IPS-NIHi7 (cell line): Measurements from ENCODE around the gene DGCR2.
"Not testable (repeated sequence)": the region's sequence is repeated elsewhere in the genome, so short reads cannot be mapped to it uniquely, and the experiment has no call there.

ENCODE experiments used
- DNase-seq: peaks from one replicate; pipeline ENCODE4 v3.0.0; 2012; ENCODE audit warnings: mixed read lengths; ENCODE audit errors: extremely low spot score

Gene DGCR2

GRCh38 chr22:19084126-19084525 lies 38.1 kb downstream of the DGCR2 start:
- not testable (repeated sequence) for DNase-seq

- no peak for DNase-seq
Measured at GRCh38 chr22:19082793-19083192, 39.4 kb downstream of the DGCR2 start.

- DNase-seq: no peak
Measured at GRCh38 chr22:19082101-19082500, 40.1 kb downstream of the DGCR2 start.

- DNase-seq: no peak
Measured at GRCh38 chr22:19081351-19081750, 40.9 kb downstream of the DGCR2 start.

GRCh38 chr22:19080853-19081252 lies 41.4 kb downstream of the DGCR2 start:
- peak; percentile 4 for DNase-seq

DNA sequence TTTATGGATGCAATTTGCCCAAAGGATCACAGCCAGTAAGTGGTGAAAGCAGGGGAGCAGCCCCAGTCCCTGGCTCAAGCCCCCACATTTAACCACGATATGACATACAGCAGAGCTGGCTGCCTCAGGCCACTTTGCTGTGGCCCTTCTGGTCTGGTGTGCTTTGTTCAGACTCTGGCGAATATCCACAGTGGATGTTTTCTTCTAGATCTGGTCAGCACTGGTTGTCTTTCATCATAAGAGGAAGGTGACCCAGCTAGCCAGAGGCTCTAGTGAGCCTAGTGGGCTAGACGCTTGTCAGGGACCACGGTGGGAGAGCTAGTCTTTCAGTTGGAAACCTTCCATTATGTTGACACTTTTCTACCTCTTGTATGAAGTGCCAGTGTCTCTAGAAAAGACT lies 42.5 kb downstream of the DGCR2 start:
- no peak for DNase-seq

DNA sequence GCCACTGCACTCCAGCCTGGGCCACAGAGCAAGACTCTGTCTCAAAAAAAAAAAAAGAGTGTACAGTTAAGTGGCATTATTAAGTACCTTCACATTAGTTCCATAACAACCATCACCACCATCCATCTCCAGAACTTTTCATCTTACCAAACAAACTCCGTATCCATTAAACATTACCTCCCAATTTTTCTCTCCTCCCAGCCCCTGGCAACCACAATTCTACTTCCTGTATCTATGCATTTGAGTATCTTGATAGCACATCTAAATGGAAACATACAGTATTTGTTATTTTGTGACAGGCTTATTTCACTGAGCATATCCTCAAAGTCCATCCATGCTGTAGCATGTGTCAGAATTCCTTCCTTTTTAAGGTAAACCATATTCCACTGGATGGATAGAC lies 46.8 kb downstream of the DGCR2 start:
- no peak for DNase-seq

- DNase-seq: not testable (repeated sequence)
Measured at GRCh38 chr22:19072853-19073252, 49.4 kb downstream of the DGCR2 start.

- DNase-seq: no peak
Measured at GRCh38 chr22:19070397-19071169, 51.6 kb downstream of the DGCR2 start.

GRCh38 chr22:19069451-19069850 lies 52.8 kb downstream of the DGCR2 start:
- DNase-seq: no peak

DNA sequence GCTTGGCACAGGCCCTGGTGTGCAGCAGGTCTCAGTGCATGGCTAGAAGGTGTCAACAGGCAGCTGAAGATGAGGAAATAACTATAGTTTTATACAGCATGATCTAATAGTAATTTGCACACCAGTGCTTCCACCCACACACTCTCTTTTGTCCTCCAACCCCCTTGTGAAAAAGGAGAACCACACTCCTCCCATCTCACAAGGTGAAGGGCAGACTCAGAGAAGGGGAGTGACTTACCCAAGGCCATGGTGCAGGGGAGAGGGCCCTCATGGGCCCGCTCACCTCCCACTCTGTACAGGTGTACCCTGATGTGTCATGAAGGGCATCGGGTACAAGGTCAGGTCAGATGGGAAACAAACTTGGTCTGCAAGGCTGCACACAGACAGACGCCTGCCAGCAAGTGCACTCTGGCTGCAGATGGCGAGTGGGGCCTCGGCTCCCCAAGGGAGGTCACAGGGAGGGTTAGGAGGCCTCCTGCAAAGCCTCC lies 53.4 kb downstream of the DGCR2 start:
- peak; percentile 6 for DNase-seq

DNA sequence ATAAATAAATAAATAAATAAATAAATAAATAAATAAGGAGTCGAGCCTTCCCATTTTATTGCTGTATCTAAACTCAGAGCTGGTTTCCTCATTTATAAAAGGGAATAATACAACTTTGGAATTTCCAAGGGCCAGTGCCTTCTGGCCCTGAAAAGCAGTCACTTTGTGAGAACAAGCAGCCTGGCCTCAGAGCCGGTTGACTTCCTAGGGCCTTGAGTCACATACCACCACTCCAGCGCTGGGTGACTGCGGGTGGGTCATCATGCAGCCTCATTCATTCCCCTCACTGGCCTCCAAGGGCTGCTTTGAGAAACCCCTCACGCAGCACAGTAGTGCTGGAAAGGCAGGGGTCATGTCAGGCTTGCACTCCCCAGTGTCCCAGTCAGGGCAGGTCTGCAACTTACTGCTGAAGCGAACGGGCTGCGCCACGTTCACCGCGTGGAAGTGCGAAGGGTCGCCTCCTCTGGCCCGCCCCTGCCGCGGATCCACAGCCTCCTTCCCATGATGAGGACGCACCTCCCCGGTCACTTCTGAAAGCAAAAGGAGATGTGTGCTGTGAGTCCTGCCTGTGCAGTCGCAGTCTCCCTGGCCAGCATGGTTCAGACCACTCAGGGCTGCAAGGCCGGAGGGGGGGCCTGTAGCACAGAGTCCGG lies 54.4 kb downstream of the DGCR2 start:
- peak; percentile 6 for DNase-seq

DNA sequence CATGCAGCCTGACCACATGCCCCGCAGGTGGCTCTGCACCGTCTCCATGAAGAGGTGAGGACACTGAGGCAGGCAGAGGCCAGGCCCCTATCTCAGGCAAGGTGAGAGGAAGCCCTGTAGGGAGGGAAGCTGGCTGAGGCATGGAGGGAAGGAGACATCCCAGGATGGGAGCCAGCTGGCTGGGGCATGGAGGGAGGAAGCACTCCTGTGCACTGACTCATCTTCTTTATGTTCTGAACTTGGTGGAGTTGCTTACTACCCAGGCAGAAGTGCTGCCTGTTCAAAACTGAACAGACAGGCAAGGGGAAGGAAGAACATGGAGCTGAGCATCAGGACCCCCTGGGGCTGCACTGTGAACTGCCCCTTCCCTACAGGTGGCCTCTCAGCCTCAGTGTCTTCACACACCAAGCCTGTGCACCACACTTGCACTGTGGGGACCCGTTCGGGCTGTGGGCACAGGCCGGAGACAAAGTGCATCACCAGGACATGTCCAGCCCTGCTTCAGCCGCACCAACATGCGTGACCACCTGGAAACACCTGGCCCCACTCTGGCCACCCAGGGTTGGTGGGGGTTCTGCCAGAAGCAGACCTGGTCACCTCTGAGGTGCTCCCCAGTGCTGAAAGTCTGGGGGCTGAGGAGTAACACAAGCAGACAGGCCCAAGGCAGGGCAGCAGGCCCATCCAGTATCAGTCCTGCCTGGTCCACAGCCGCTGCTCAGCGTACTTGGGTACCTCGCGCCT lies 55.5 kb downstream of the DGCR2 start:
- DNase-seq: peak; percentile 7

DNA sequence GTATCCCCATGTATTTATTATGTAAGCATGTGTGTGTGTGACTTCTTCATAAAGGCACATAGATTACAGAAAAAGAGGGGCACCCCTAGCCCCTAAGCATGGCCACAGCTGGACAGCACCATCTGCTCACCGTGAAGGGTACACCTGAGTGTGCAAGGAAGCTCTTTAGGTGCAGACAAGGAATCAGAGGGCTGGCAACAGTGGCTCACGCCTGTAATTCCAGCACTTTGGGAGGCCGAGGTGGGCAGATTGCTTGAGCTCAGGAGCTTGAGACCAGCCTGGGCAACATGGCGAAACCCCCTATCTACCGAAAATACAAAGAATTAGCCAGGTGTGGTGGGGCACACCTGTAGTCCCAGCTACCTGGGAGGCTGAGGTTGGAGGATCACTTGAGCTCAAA lies 56.3 kb downstream of the DGCR2 start:
- no peak for DNase-seq

DNA sequence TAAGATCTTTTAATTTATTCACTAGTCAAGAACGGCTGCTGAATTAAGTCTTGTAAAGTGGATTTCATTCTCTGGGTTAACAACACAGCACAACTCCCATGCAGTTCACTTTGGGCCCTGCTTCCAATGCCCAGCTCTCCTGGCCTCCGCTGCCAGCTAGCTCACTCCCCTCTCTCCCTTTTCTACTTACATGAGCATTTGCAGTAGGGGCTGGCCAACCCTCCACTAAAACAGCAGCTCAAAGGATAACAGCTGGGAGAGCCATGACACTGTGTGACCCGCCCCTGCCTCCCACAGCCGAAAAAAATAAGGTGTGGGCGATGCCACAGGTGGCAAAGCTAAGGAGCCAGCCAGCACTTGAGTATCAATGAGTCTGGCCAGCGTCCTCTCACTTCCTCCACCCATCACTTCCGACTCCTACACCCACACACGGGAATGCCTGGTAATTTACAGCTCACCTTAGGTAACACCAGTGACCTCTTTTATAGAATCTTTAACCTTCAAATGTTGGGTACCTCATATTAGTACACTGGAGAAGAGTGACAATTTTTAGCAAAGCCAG lies 56.8 kb downstream of the DGCR2 start:
- peak; percentile 4 for DNase-seq

DNA sequence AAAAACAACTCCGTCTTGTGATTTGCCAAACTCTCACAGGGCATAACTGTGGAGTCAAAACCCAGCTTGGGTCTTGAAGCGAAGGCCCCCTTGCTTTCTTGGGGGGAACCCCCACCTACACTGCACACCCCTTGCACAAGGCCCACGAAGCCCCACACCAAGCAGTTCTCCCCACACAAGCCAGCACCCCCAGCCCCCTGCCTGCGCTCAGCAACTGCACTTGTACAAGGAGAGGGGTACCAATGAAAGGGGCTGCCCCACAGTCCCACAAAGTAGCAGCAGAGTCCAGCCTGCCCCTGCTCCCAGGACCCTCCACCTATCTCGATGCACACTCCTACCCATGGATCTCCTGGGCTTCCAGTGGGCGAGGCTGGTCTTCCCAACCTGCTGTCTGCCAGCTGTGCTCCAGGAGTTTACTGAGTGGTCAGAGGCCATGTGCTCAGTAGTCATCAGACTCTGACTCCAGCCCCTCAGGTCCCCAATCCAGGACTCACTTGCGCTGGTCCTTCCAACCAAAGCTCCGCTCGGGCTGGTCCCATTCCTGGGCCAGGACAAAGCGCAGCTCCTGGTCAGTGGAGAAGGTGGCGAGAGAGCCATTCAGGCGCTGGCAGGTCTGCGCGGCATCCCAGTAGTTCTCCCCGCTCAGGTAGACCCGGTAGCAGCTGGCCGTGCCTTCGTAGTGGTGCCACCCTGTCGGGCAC lies 57.7 kb downstream of the DGCR2 start:
- DNase-seq: no peak

DNA sequence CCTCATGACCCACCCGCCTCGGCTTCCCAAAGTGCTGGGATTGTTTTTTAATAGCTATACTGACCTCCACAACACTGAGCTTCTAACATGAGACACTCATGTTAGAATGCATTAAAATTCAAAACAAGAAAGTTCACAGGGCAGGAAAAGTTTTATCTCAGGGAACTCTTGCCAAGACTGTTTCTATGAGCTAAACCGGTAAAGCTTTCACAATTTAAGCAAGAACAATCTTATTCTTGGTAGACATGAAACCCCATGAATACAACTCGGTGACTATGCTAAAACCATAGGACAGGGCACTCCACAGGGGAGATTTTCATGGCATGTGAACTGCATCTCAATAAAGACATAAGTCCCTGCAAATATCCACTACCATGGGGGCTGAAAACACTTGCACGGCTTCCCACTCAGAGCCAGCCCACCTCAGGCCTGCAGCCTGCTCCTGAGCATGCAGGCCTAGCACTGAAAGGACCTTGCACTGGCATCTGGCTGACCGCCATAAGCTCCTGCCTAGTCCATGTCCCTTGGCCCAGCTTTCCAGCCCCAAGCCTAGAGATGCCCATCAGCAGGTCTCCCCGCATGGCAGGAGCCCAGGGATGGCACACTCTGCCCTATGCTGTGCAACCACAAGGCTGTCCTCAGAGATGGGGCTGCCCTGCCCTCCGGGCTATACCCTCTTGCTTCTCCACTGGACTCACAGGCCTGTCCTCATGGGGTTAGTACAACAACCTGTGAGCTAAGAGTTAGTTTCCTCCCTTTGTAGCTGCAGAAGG lies 58.4 kb downstream of the DGCR2 start:
- DNase-seq: no peak

DNA sequence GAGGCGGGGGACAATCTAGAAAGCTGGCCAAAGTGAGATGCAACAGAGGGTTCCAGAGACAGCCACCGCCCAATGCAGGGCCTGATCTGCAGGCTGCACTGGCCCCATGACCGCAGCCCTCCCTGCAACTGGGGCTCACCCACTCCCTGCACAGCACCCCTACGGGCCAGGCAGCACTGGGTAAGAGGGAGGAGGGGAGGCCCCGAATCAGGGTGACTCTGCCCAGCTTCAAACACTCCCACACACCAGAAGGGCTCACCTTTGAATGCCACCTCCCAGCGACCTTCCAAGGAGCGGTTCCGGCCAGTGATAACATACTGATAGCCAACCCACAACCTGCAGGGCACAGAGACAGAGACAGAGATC lies 59.3 kb downstream of the DGCR2 start:
- no peak for DNase-seq

GRCh38 chr22:19062139-19062942 lies 59.9 kb downstream of the DGCR2 start:
- no peak for DNase-seq
